GM19025 (cell line): ENCODE measurements around the gene RNF227.

Experiments used
- ATAC-seq: cut with Tn5 transposase; IDR thresholded peaks from one replicate; pipeline ENCODE4 v1.9.1; 2021; ENCODE audit warnings: mild to moderate bottlenecking, low read depth, moderate library complexity; ENCODE audit not compliant: unreplicated experiment

The RNF227 gene

GRCh38 chr17:7930841-7931631 is 14.9 kb upstream of the RNF227 start:
- no peak for ATAC-seq

GRCh38 chr17:7929158-7930023 is 13.3 kb upstream of the RNF227 start, which contains the start of gene KCNAB3:
Gene KCNAB3 (minus strand): TSS chr17:7929856. CDS start chr17:7929435, 421 bp downstream.
- no peak for ATAC-seq

GRCh38 chr17:7927596-7927995 is 11.5 kb upstream of the RNF227 start:
- no peak for ATAC-seq

GRCh38 chr17:7922845-7923628 is 6.9 kb upstream of the RNF227 start:
- no peak for ATAC-seq

GRCh38 chr17:7922269-7922844 is 6.3 kb upstream of the RNF227 start:
- ATAC-seq, result no peak

GRCh38 chr17:7916808-7917207 is 719 bp upstream of the RNF227 start:
- ATAC-seq, result no peak

GRCh38 chr17:7916385-7916682 is 245 bp upstream of the RNF227 start:
- no peak for ATAC-seq

- no peak for ATAC-seq
These were observed 894 bp downstream of the RNF227 start for GRCh38 chr17:7915179-7915610.

GRCh38 chr17:7912927-7913524 is 3.1 kb downstream of the RNF227 start:
- no peak for ATAC-seq

GRCh38 chr17:7911116-7911515 is 5.0 kb downstream of the RNF227 start:
- ATAC-seq, result no peak

- no peak for ATAC-seq
These were observed 5.4 kb downstream of the RNF227 start for GRCh38 chr17:7910711-7911110.

- ATAC-seq, result no peak
These were observed 5.8 kb downstream of the RNF227 start for GRCh38 chr17:7910281-7910680.

- no peak for ATAC-seq
These were observed 7.0 kb downstream of the RNF227 start for GRCh38 chr17:7909089-7909488.

GRCh38 chr17:7903154-7904103 is 12.7 kb downstream of the RNF227 start:
- ATAC-seq, result no peak

GRCh38 chr17:7897773-7898172 is 18.3 kb downstream of the RNF227 start:
- ATAC-seq, result no peak

GRCh38 chr17:7897090-7897489 is 19.0 kb downstream of the RNF227 start:
- no peak for ATAC-seq

GRCh38 chr17:7894866-7895265 is 21.2 kb downstream of the RNF227 start:
- no peak for ATAC-seq

GRCh38 chr17:7894226-7894625 is 21.9 kb downstream of the RNF227 start:
- ATAC-seq, result no peak
